ENCODE data around the gene ALG1. TPM values are rescaled to one million over a fixed set of nuclear protein-coding genes. Genes with fewer than 3 reads are reported as not detected.
"Not testable (repeated sequence)": the region's sequence is repeated elsewhere in the genome, so short reads cannot be mapped to it uniquely, and the experiment has no call there.

Gene ALG1
- total RNA-seq, 1 experiment from 2014 or later, result 29.1 TPM

DNA sequence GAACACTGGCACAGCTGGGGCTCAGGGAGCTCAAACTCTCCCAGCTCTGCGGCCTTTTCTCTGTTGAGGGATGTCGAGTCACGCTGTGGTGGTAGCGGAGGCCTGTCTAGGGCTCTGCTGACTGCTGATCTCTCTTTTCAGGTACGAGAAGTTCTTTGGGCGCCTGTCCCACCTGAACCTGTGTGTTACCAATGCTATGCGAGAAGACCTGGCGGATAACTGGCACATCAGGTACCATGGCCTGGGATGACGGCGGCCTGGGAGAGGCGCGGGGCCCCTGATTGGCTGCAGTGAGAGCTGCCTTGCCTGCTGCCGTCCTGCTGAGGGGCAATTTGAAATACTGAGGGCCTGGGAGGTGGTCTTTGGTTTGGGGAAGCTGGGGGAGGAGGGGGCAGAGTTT is 5.7 kb downstream of the ALG1 start:
- Mint-ChIP-seq H3K27me3 (ENCODE audit: insufficient read depth, unreplicated experiment) (no peaks in the 10 kb centered on the region), H3K4me3 (ENCODE audit: unreplicated experiment) (no peak overlapping the region), H3K9me3 (ENCODE audit: unreplicated experiment) (no peaks in the 10 kb centered on the region), H3K4me1 (ENCODE audit: insufficient read depth, unreplicated experiment) (peaks cover 5% of the 10 kb centered on the region), H3K27ac (ENCODE audit: low read depth, unreplicated experiment) (no peak overlapping the region), H3K36me3 (ENCODE audit: insufficient read depth, unreplicated experiment) (peaks cover 53% of the 10 kb centered on the region)
- POLR2A ChIA-PET, result no interaction called here
- CTCF ChIA-PET, result no interaction called here
- DNase-seq (ENCODE audit: unreplicated experiment), result no peak
- intact Hi-C loops (cut with micrococcal nuclease), result no loop called here
- BruUV-seq (replicated peaks), result no TSS peak
- TF ChIP-seq, protein P1, sequence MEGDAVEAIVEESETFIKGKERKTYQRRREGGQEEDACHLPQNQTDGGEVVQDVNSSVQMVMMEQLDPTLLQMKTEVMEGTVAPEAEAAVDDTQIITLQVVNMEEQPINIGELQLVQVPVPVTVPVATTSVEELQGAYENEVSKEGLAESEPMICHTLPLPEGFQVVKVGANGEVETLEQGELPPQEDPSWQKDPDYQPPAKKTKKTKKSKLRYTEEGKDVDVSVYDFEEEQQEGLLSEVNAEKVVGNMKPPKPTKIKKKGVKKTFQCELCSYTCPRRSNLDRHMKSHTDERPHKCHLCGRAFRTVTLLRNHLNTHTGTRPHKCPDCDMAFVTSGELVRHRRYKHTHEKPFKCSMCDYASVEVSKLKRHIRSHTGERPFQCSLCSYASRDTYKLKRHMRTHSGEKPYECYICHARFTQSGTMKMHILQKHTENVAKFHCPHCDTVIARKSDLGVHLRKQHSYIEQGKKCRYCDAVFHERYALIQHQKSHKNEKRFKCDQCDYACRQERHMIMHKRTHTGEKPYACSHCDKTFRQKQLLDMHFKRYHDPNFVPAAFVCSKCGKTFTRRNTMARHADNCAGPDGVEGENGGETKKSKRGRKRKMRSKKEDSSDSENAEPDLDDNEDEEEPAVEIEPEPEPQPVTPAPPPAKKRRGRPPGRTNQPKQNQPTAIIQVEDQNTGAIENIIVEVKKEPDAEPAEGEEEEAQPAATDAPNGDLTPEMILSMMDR (IDR thresholded peaks at IDR 0.05; ENCODE audit: unreplicated experiment), result no peak

DNA sequence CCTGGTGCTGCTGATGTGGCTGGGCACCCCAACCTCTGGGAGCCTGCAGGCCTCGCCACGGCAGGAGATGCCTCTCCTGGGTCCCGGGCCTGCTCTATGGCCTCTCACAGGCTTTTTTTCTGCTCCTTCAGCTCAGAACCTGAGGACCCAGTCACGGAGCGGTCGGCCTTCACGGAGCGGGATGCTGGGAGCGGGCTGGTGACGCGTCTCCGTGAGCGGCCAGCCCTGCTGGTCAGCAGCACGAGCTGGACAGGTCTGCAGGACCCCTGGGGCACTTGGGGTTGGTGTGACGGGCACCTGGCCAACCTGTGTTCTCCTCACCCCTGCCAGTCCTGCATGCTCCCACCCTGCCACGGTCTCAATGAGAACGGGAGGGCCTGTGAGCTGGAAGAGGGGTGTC is 7.0 kb downstream of the ALG1 start:
- POLR2A ChIA-PET, result no interaction called here
- intact Hi-C loops (cut with micrococcal nuclease), result no loop called here
- TF ChIP-seq, protein P1 (IDR thresholded peaks at IDR 0.05; ENCODE audit: unreplicated experiment), result no peak

GRCh38 chr16:5080461-5080860 is 8.8 kb downstream of the ALG1 start:
- H3K27ac Mint-ChIP-seq (ENCODE audit: low read depth, unreplicated experiment); BruUV-seq (replicated peaks); H3K9me3 Mint-ChIP-seq (ENCODE audit: unreplicated experiment); H3K4me3 Mint-ChIP-seq (ENCODE audit: unreplicated experiment); DNase-seq (ENCODE audit: unreplicated experiment); H3K27me3 Mint-ChIP-seq (ENCODE audit: insufficient read depth, unreplicated experiment); H3K4me1 Mint-ChIP-seq (ENCODE audit: insufficient read depth, unreplicated experiment); POLR2A ChIA-PET; CTCF ChIA-PET: not testable (repeated sequence)
- peaks cover 55% of the 10 kb centered on the region for H3K36me3 Mint-ChIP-seq (ENCODE audit: insufficient read depth, unreplicated experiment)
- intact Hi-C loops (cut with micrococcal nuclease), result loop anchor here (10.0 kb wide), 1 partner anchor 236 kb away; the partner anchor contains the start of genes GLYR1 and UBN1

More for the DNA sequence above, 7.0 kb downstream of the ALG1 start:
- Mint-ChIP-seq H3K27ac (ENCODE audit: low read depth, unreplicated experiment) (no peak overlapping the region), H3K4me1 (ENCODE audit: insufficient read depth, unreplicated experiment) (no peaks in the 10 kb centered on the region), H3K27me3 (ENCODE audit: insufficient read depth, unreplicated experiment) (no peaks in the 10 kb centered on the region), H3K9me3 (ENCODE audit: unreplicated experiment) (no peaks in the 10 kb centered on the region), H3K36me3 (ENCODE audit: insufficient read depth, unreplicated experiment) (peaks cover 62% of the 10 kb centered on the region), H3K4me3 (ENCODE audit: unreplicated experiment) (no peak overlapping the region)
- CTCF ChIA-PET, result no interaction called here
- no peak for DNase-seq (ENCODE audit: unreplicated experiment)
- BruUV-seq (replicated peaks), result no TSS peak

- H3K9me3 Mint-ChIP-seq (ENCODE audit: unreplicated experiment); H3K27me3 Mint-ChIP-seq (ENCODE audit: insufficient read depth, unreplicated experiment); CTCF ChIA-PET; H3K4me1 Mint-ChIP-seq (ENCODE audit: insufficient read depth, unreplicated experiment); POLR2A ChIA-PET; DNase-seq (ENCODE audit: unreplicated experiment); H3K27ac Mint-ChIP-seq (ENCODE audit: low read depth, unreplicated experiment); BruUV-seq (replicated peaks); H3K4me3 Mint-ChIP-seq (ENCODE audit: unreplicated experiment): not testable (repeated sequence)
- intact Hi-C loops (cut with micrococcal nuclease), result loop anchor here (10.0 kb wide), 1 partner anchor 236 kb away; the partner anchor contains the start of genes GLYR1 and UBN1
- peaks cover 50% of the 10 kb centered on the region for H3K36me3 Mint-ChIP-seq (ENCODE audit: insufficient read depth, unreplicated experiment)
Observed at GRCh38 chr16:5080996-5081395, 9.4 kb downstream of the ALG1 start.

- DNase-seq (ENCODE audit: unreplicated experiment); POLR2A ChIA-PET; H3K9me3 Mint-ChIP-seq (ENCODE audit: unreplicated experiment); H3K4me3 Mint-ChIP-seq (ENCODE audit: unreplicated experiment); H3K27me3 Mint-ChIP-seq (ENCODE audit: insufficient read depth, unreplicated experiment); H3K4me1 Mint-ChIP-seq (ENCODE audit: insufficient read depth, unreplicated experiment); H3K27ac Mint-ChIP-seq (ENCODE audit: low read depth, unreplicated experiment); BruUV-seq (replicated peaks): not testable (repeated sequence)
- CTCF ChIA-PET, result interaction anchor here (1.3 to 2.4 kb wide), 2 partner anchors 9 kb away, joined by 5 to 9 read pairs; no protein-coding TSS in a partner anchor
- intact Hi-C loops (cut with micrococcal nuclease), result loop anchor here (10.0 kb wide), 1 partner anchor 239 kb away; the partner anchor contains the start of genes GLYR1 and UBN1
- peaks cover 49% of the 10 kb centered on the region for H3K36me3 Mint-ChIP-seq (ENCODE audit: insufficient read depth, unreplicated experiment)
Observed at GRCh38 chr16:5083646-5084045, 12.0 kb downstream of the ALG1 start.

- not testable (repeated sequence) for DNase-seq (ENCODE audit: unreplicated experiment); BruUV-seq (replicated peaks); H3K9me3 Mint-ChIP-seq (ENCODE audit: unreplicated experiment); H3K4me1 Mint-ChIP-seq (ENCODE audit: insufficient read depth, unreplicated experiment); H3K27ac Mint-ChIP-seq (ENCODE audit: low read depth, unreplicated experiment); H3K27me3 Mint-ChIP-seq (ENCODE audit: insufficient read depth, unreplicated experiment); H3K4me3 Mint-ChIP-seq (ENCODE audit: unreplicated experiment)
- H3K36me3 Mint-ChIP-seq (ENCODE audit: insufficient read depth, unreplicated experiment), result peaks cover 46% of the 10 kb centered on the region
- ChIA-PET POLR2A (interaction anchor here (0.8 kb wide), 1 partner anchor 51 kb away, joined by 3 read pairs; no protein-coding TSS in a partner anchor), CTCF (interaction anchor here (0.8 to 2.1 kb wide), 7 partner anchors 8 to 380 kb away, joined by 3 to 7 read pairs (median 3); no protein-coding TSS in a partner anchor)
- intact Hi-C loops (cut with micrococcal nuclease), result loop anchor here (10.0 kb wide), 1 partner anchor 239 kb away; the partner anchor contains the start of genes GLYR1 and UBN1
Observed at GRCh38 chr16:5084099-5084731, 12.6 kb downstream of the ALG1 start.
